LoVo (cell line): ENCODE measurements around the gene TOLLIP.
"Not testable (repeated sequence)": the region's sequence is repeated elsewhere in the genome, so short reads cannot be mapped to it uniquely, and the experiment has no call there.

Source experiments
- DNase-seq: peaks from one replicate; pipeline ENCODE4 v3.0.0-alpha.2; 2016; ENCODE audit warnings: low spot score

Gene TOLLIP

DNA sequence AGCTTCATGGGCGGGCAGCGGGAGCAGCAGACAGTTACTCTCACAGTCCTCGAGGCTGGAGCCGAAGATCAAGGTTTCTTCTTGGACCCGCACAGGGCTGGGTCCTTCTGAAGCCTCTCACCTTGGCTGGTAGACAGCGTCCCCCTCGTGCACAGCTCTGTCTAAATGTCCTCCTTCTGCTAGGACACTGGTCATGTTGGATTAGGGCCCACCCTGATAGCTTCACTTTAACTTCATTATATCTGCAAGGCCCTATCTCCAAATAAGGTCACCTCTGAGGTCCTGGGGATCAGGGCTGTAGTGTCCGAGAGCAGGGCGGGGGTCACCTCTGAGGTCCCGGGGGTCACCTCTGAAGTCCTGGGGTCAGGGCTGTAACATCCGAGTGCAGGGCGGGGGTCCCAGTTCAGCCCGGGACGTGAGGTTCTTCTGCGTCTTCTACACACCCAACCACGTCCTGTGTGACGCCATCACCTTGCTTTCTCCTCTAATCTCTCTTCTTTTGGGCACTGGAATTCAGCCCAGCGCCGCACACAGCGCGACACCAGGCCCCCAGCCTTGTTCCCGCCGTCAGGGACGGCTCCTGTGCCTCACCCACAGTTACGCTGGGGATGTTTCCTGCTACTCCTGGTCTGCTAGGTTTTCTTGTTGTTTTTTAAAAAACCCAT is 34.1 kb upstream of the TOLLIP start:
- DNase-seq = no peak

DNA sequence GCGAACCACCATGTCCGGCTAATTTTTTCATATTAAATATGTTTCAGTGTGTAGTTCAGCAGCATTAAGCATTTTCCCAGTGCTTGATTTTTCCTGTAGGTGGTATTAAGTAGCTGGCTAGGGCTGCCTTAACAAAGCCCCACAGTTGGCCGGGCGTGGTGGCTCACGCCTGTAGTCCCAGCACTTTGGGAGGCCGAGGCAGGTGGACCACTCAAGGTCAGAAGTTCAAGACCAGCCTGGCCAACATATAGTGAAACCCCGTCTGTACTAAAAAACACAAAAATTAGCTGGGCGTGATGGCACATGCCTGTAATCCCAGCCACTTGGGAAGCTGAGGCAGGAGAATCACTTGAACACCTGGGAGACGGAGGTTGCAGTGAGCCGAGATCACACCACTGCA is 33.5 kb upstream of the TOLLIP start:
- no peak for DNase-seq

DNA sequence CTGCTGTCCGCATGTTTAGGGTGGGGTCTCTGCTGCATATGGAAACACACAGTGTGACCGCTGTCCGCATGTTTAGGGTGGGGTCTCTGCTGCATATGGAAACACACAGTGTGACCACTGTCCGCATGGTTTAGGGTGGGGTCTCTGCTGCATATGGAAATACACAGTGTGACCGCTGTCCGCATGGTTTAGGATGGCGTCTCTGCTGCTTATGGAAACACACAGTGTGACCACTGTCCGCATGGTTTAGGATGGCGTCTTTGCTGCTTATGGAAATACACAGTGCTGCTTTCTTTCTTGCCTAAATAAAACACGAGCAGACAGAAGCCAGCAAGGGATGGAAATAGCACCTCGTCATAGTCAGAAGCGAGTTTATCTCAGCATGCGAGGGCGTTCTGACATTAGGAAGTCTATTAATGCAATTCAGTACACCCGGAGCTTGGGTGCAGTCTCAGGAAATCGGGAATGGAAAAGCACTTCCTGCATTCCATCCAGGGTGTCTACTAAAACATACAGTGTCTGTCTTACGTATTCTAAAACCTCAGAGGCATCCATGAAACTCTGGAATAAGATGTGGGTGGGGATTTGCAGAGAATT is 32.6 kb upstream of the TOLLIP start:
- no peak for DNase-seq

DNA sequence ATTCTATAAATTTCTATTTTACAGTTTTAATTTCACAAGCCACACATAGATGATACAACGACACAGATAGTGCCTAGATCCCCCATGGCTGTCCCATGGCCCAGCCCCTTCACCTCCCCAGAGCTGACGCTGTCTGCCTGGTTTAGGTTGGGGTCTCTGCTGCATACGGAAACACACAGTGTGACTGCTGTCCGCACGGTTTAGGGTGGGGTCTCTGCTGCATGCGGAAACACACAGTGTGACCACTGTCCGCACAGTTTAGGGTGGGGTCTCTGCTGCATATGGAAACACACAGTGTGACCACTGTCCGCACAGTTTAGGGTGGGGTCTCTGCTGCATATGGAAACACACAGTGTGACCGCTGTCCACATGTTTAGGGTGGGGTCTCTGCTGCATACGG is 31.8 kb upstream of the TOLLIP start:
- not testable (repeated sequence) for DNase-seq

DNA sequence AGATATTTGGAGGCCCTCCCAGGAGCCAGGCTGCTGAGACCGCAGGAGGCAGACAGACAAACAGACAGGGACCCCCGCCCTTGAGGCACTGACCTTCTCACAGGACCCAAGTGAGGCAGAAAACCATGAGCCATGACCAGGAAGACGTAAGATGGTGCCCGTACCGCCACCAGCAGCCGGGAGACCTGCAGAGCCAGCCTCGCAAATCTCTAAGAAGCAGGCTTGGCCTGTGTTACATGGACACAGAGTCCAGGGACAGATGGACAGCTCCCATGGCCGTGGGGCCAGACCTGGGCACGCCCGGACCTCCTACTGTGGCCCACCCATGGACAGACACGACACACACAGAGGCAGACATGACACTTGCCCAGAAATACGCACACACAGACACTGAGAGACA is 30.7 kb upstream of the TOLLIP start:
- DNase-seq = no peak

DNA sequence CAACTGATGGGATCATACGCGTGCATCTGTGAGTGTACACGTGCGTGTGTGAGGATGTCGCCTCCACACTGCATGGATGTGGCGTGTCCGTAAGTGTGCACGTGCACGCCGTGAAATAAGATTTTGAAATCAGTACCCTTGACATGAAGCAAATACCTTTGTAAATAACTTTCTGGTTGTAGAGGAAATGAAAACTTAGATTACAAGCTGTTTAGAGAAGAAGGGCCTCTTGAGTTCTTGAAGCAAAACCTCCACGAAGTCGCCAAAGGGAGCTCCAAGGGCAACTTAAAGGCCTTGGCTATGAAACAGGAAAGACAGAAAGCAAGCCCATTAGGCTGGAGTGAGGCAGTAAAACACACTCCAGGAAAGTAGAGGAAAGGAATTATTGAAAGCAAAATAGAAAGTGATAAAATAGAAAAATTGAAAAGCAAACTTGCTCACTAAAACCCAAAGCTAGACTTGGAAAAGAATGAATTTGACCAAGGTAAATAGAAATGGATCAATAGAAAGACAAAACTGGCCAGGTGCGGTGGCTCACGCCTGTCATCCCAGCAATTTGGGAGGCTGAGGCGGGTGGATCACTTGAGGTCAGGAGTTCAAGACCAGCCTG is 29.7 kb upstream of the TOLLIP start:
- no peak for DNase-seq

DNA sequence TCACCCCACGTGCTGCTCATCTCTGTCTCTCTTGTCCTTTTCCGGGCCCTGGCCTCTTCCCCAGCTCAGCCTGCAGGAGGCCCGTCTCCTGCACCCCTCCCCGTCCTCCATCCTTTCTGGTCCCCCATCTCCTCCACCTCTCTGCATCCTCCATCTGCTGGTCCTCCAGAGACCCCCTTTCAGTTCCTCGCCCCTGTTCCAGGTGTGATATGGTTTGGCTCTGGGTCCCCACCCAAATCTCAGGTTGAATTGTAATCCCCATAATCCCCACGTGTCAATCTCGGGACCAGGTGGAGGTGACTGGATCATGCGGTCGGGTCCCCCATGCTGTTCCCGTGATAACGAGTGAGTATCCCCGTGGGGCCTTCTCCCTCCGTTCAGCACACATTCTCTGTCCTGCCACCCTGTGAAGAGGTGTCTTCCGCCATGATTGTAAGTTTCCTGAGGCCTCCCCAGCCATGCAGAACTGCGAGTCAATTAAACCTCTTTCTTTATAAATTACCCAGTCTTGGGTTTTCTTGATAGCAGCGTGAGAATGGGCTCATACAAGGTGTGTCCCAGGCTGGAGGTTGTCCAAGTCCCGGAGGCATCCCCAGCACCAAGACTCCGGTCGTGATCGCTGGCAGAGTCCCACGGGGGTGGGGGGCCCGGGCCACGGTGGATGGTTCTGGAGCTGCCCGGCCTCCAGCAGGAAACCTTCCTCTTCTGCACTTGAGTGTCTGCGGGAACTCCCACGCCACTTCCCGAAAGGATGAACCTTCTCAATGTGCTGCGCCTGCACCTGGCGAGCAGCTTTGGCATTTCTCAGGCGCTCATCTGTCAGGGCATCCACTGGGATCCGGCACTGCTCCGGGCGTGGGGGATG is 29.0 kb upstream of the TOLLIP start:
- DNase-seq = no peak

DNA sequence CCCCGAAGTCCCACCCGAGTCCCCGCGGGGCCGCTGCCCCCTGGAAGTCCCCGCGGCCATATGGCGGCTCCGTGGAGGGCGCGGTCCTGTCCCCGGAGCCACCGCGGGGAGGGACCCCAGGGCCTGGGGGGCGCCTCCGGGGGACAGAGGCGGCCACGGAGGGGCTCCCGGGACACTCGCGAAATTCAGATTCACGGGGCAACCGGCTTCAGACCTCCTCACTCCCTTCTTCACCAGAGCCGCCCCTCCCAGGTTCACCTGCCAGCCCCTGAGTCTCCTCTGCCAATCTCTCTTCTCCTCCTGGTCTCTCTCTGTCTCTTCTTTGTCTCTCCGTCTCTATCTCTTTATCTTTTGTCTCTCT is 28.2 kb upstream of the TOLLIP start:
- no peak for DNase-seq

DNA sequence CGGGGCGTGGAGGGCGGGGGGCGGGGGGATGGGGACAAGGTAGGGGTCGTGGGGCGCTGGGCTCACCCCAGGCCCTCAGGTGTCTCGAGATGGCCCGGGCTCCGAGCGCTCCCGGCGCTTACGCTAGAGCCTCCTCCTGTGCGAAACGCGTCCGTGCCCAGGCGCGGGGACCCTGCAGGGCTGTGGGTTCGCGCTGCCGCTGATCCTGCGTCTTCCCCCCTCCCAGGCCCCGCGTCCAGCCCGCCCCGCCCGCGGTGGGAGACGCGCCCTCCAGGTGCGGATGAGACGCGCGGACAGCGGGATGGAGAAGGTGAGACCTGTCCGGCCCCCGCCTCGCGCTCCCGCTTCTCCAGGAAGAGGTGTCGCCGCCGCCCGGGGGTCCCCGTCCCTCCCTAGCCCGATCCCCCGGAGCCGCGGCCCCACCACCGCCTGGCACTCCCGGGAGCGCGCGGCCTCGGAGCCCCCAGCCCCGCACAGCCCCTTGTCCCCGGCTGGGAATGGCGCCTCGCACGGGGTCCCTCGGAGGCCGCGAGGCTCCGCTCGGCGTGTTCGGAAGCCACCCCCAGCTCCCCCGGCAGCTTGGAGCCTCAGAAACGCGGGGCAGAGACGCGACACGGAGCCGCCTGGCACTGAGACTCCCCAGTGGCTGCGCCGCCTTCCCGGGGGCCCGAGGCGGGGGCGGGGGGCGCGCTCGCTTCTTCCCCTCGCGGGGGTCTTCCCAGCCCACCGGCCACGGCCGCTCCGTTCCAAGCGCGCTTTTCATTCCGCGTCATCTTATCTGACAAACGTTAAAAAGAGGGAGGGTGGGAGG is 27.6 kb upstream of the TOLLIP start:
- no peak for DNase-seq

DNA sequence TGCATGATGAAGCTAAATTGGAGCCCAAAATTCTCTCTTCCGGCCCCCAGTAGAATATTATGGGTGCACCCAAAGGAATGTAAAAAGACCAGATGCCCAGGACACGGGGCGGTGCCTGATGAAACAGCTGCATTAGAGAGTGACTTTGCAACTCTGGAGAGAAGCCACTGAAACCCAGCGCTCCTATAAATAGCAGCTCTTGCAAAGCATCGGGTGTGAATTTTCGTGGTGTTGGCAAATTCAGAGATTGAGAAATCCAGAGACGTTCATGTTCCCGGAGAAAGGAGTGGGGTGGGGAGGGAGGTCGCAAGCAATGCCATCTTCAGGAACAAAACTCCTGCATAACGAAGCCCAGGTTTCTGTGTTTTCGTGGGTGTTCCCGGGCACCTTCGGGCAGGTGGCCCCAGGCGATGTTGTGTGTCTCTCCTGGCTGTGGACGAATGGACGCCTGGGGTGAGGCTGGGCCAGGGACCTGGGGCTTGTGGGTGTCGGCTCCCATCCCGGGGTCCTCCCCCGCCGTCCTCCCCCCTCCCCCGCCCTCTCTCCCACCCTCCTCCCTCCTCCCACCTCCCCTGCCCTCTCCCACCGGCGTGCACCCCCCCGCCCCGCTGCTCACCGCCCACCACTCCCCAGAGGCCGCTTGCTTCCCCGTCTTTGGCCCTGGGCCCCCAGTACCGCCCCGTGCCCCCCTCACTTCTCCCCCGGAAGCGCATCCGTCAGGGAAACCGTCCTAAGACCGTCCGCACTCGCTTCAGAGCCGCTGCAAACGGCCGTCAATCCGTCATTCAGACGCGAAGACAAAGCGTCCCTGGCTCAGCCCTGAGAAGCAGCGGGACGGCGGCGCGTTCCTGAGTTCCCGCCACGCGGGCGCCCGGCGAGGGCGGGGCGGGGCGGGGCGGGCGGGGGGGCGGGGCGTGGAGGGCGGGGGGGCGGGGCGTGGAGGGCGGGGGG is 26.7 kb upstream of the TOLLIP start:
- peak; percentile 43 for DNase-seq

DNA sequence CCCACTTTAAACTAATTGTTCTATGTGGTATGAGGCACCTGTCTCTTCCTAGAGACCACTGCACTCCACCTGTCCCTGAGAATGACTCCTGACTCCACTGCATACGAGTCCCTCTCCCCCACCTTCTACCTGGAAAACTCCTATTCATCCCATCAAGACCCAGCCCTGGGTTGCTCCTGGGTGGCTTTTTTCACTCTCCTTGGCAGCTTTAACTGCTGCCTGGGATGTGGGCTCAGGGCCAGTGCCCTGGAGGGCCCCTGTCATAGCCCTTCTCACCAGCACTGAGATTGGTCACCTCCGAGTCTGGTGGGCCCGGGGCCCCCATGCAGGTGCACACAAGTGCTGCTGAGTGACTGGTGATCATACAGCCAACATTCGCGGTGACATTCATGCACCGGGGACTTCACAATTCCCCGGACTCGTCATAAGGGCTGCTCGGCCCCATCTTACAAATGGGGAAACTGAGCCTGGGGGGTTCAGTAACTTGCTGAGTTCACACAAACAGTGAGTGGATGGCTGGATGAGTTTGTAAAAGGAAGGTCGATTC is 25.9 kb upstream of the TOLLIP start:
- no peak for DNase-seq

DNA sequence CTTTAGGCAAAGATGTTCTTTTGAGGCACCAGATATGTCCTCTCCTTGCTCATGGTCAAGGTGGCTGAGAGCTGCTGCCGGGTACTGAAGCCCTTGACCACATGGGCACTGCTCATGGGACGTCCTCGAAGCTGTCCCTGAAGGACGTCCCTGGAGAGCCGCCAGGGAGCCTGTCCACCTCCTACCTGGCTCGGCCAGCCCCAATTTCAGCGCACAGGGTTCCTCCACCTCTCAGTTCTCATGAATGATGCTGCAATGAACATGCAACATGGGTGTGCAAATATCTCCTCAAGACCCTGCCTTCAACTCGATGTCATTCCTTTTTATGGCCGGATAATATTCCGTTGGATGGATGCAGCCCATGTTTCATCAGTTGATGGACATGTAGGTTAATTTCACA is 24.4 kb upstream of the TOLLIP start:
- no peak for DNase-seq

DNA sequence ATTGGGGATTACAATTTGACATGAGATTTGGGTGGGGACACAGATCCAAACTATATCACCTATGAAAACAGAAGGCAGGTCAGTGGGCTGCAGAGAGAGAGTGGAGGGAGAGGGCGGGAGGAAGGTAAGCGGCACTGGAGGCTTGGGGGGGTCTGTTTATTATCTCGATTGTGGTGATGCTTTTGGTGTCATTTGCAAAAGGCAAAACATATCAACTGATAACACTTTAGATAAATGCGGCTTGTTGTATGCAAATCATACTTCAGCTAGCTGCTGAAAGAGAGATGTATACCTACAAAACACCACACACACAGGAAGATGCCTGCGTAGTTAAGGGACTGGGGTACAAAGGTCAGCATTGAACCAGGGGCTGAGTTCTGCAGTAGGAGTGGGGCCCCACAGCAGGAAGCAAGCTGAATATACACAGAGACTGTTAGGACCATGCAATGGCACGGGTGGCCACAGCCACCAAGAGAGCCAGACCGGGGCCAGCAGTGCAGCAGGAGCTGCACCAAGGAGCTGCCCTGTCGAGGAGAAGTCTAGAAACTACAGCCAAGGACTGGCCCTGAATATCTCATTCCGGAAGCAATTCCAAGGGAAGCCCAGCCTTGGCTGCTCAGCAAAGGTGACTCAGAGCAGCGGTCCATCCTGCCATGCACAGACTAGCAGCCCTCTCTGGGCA is 23.8 kb upstream of the TOLLIP start:
- no peak for DNase-seq

DNA sequence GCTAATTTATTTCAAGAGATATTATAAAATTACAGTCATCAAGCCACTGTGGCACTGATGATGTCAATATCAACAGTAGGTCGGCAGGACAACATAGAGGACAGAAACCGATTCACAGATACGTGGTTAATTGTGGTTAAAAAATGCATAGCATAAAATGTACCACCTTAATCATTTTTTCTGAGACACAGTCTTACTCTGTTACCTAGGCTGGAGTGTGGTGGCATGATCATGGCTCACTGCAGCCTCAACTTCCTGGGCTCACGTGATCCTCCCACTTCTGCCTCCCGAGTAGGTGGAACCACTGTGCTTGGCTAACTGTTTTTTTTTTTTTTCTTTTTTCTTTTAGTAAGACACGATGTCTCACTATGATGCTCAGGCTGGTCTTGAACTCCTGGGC is 21.0 kb upstream of the TOLLIP start:
- no peak for DNase-seq

DNA sequence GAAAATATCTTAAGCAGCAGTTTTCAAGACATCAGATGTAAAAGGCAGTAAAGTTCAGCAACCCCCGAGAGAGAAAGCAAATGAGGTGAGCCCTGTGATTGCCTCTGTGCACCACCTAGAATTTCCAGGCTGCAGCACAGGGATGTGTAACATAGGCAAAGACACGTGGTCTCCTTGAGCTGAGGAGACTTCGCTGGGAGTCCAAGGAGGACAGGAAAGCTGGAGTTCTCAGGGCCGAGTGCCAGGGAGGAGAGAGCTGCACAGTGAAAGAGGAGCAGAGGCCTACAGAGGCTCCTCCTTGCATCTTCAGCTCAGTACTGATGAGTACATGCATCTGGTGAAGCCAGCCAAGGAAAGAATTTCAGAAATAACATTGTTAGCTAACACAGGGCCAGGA is 17.6 kb upstream of the TOLLIP start:
- no peak for DNase-seq

DNA sequence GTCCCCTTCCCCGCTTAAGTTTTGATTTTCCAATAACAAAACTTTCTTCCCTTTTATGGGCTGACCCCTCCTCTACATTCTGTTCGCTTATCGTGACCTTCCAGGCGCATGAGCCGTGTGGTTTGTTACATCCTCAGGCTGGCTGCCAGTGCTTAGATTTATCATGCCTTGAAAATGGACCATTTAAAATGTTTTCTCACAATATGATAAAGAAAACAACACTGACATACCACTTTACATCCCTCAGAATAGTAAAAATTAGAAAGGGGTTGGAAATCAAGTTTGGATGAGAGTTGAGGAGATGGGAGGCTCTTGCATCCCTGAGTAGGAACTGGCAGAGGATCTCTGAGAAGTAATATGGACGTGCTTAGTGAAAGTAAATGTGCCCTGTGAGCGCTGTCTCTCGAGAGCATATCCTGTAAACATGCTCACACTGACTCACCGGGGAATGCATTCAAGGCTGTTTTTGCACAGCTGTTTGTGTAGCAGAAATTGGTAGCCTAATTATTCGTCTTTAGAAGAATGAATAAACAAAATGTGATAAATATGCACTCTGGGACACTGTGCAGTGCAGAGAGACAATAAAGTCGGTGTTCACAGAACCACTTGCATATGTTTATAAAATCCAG is 17.1 kb upstream of the TOLLIP start:
- DNase-seq = no peak

DNA sequence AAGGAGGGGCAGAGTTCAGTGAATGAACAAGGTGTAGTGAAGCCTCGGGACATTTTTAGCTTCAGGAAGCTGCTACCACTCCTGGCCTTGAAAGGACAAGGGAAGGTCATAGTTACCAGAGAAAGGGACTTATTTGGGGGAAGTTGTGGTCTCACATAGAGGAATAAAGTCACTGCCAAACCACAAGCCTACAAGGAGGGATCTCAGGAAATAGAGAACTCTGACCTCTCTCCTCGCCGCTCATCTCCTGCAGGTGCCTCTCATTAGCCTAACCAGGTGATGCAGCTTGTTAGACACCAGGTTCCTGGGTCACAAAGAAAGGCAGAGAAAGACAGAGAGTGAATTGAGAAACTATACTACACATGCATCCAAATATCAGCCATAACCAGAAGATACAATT is 14.3 kb upstream of the TOLLIP start:
- DNase-seq = no peak

DNA sequence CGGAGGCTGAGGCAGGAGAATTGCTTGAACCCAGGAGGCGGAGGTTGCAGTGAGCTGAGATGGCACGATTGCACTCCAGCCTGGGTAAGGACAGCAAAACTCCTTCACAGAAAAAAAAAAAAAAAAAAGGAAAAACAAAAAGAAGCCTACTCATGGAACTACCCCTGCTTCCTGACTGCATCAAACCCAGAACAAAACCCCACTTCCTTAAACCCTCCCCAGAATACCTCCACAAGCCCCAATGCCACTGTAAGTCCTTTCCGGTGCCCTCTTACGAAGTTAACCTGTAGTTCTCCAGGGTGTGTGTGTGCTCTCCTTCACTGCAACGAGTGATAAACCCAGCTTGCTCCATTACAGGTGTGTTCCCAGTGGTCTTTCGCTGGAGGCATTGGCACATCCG is 8.6 kb upstream of the TOLLIP start:
- no peak for DNase-seq

DNA sequence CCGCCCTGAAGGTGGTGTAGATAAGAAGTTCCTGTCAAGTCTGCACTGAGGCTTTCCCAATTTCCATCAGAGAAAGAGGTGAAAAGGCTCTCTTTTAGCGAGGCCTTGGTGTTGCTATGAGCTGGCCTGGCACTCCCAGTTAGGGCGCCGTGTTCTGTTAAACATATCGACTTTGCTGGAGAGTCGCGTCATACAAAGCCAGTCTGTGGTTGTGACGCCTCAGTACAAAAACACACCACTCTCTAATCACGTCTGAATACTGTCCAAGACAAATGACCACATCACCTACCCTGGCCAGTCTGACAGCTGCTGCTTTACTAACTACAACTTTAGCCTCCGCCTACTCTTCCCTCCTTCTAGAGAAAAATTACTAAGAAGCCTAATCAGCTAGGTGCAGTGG is 8.0 kb upstream of the TOLLIP start:
- DNase-seq = no peak
